HEK293 (cell line): ENCODE data around the gene MBOAT7.

Experiments
- CTCF ChIA-PET: fragments of 350-600 bp; formaldehyde crosslinking; extraction: SDS; loops from one replicate; lab custom pipeline; 2021; ENCODE audit warnings: antibody characterized with exemption; lab: Yijun Ruan, JAX
- POLR2A ChIA-PET: fragments of 300-600 bp; formaldehyde crosslinking; extraction: SDS; loops from one replicate; lab custom pipeline; 2020; ENCODE audit warnings: antibody characterized with exemption, inconsistent platforms; lab: Yijun Ruan, JAX
- H3K27ac ChIP-seq: fragments of 200-500 bp; sonication (Bioruptor generic); 2 replicates; pipeline ENCODE4 v1.5.1; 2014; ENCODE audit warnings: low read depth, low read length, control low read depth, inconsistent platforms; ENCODE audit errors: extremely low read depth
- H3K36me3 ChIP-seq, 2 experiments: fragments of 200-500 bp in 1 of 2; sonication (Bioruptor generic) in 1 of 2; 1 replicate in 1 of 2; 2 replicates in 1 of 2; pipeline ENCODE4 v1.5.1; 2014 to 2017; ENCODE audit warnings: inconsistent platforms in 2 of 2, low read length in 2 of 2; ENCODE audit not compliant: control insufficient read depth in 2 of 2, insufficient read depth in 1 of 2
- H3K4me1 ChIP-seq: fragments of 200-500 bp; sonication (Bioruptor generic); 2 replicates; pipeline ENCODE4 v1.5.1; 2014; ENCODE audit warnings: mild to moderate bottlenecking, low read length, inconsistent platforms; ENCODE audit not compliant: control insufficient read depth, insufficient read depth
- H3K4me3 ChIP-seq: 2 replicates; pipeline ENCODE4 v1.5.1; 2011; ENCODE audit warnings: low read depth, mild to moderate bottlenecking, control low read depth, low read length, moderate library complexity
- H3K9me3 ChIP-seq: fragments of 200-500 bp; sonication (Bioruptor generic); 2 replicates; pipeline ENCODE4 v1.5.1; 2014; ENCODE audit warnings: low read depth, low read length, inconsistent platforms; ENCODE audit not compliant: control insufficient read depth, insufficient read depth
- BCL11B ChIP-seq: fragments of 450-650 bp; formaldehyde crosslinking; IDR thresholded peaks from 2 replicates; pipeline ENCODE4 v1.5.1; 2016; ENCODE audit warnings: low read depth, missing biosample characterization, missing genetic modification characterization
- KLF10 ChIP-seq: fragments of 450-650 bp; IDR thresholded peaks from 2 replicates; pipeline ENCODE4 v1.5.1; 2018; ENCODE audit warnings: missing biosample characterization, mild to moderate bottlenecking, missing genetic modification characterization
- KLF7 ChIP-seq: fragments of 450-650 bp; formaldehyde crosslinking; IDR thresholded peaks from 2 replicates; pipeline ENCODE4 v1.5.1; 2016; ENCODE audit warnings: missing biosample characterization, missing genetic modification characterization, borderline replicate concordance
- KLF9 ChIP-seq: fragments of 450-650 bp; formaldehyde crosslinking; IDR thresholded peaks from 2 replicates; pipeline ENCODE4 v1.5.1; 2016; ENCODE audit warnings: missing biosample characterization, missing genetic modification characterization, low read depth
- OSR2 ChIP-seq: fragments of 450-650 bp; formaldehyde crosslinking; IDR thresholded peaks from 2 replicates; pipeline ENCODE4 v1.5.1; 2016; ENCODE audit warnings: missing biosample characterization, missing genetic modification characterization
- OVOL3 ChIP-seq: fragments of 450-650 bp; formaldehyde crosslinking; IDR thresholded peaks from 2 replicates; pipeline ENCODE4 v1.5.1; 2016; ENCODE audit warnings: missing biosample characterization, missing genetic modification characterization
- PRDM1 ChIP-seq: fragments of 450-650 bp; formaldehyde crosslinking; IDR thresholded peaks from 2 replicates; pipeline ENCODE4; 2016; ENCODE audit warnings: missing biosample characterization, missing genetic modification characterization
- SALL2 ChIP-seq: fragments of 450-650 bp; formaldehyde crosslinking; IDR thresholded peaks from 2 replicates; pipeline ENCODE4 v1.5.0; 2017; ENCODE audit warnings: missing biosample characterization, mild to moderate bottlenecking, missing genetic modification characterization, borderline replicate concordance
- ZBTB49 ChIP-seq: fragments of 450-650 bp; formaldehyde crosslinking; IDR thresholded peaks from 2 replicates; pipeline ENCODE4 v1.5.1; 2016; ENCODE audit warnings: missing biosample characterization, missing genetic modification characterization, low read depth
- ZBTB7A ChIP-seq: fragments of 450-650 bp; formaldehyde crosslinking; IDR thresholded peaks from 2 replicates; pipeline ENCODE4 v1.5.1; 2016; ENCODE audit warnings: low read depth, missing biosample characterization, missing genetic modification characterization
- ZBTB8A ChIP-seq: fragments of 450-650 bp; formaldehyde crosslinking; IDR thresholded peaks from 2 replicates; pipeline ENCODE4 v1.5.1; 2016; ENCODE audit warnings: missing biosample characterization, missing genetic modification characterization
- ZFHX2 ChIP-seq: fragments of 450-650 bp; formaldehyde crosslinking; conservative IDR thresholded peaks from 2 replicates; pipeline ENCODE4 v1.5.1; 2016; ENCODE audit warnings: missing biosample characterization, missing genetic modification characterization
- ZNF146 ChIP-seq: fragments of 450-650 bp; formaldehyde crosslinking; IDR thresholded peaks from 2 replicates; pipeline ENCODE4 v1.5.1; 2016; ENCODE audit warnings: missing biosample characterization, missing genetic modification characterization
- ZNF175 ChIP-seq: fragments of 450-650 bp; formaldehyde crosslinking; IDR thresholded peaks from 2 replicates; pipeline ENCODE4 v1.5.1; 2016; ENCODE audit warnings: missing biosample characterization, missing genetic modification characterization
- ZNF19 ChIP-seq: fragments of 450-650 bp; formaldehyde crosslinking; IDR thresholded peaks from 2 replicates; pipeline ENCODE4; 2016; ENCODE audit warnings: missing biosample characterization, missing genetic modification characterization, low read depth
- ZNF354C ChIP-seq: fragments of 450-650 bp; formaldehyde crosslinking; IDR thresholded peaks from 2 replicates; pipeline ENCODE4 v1.5.1; 2016; ENCODE audit warnings: missing biosample characterization, missing genetic modification characterization, low read depth, borderline replicate concordance
- ZNF48 ChIP-seq: fragments of 450-650 bp; formaldehyde crosslinking; IDR thresholded peaks from 2 replicates; pipeline ENCODE4 v1.5.1; 2016; ENCODE audit warnings: missing biosample characterization, missing genetic modification characterization
- ZNF555 ChIP-seq: fragments of 450-650 bp; formaldehyde crosslinking; conservative IDR thresholded peaks from 2 replicates; pipeline ENCODE4 v1.5.1; 2017; ENCODE audit warnings: missing biosample characterization, mild to moderate bottlenecking, missing genetic modification characterization, inconsistent platforms
- ZNF623 ChIP-seq: fragments of 450-650 bp; formaldehyde crosslinking; IDR thresholded peaks from 2 replicates; pipeline ENCODE4 v1.5.1; 2016; ENCODE audit warnings: missing biosample characterization, missing genetic modification characterization
- TF ChIP-seq, protein P1 (sequence below): fragments of 450-650 bp; formaldehyde crosslinking; IDR thresholded peaks from 2 replicates; pipeline ENCODE4 v1.5.1; 2016; ENCODE audit warnings: missing biosample characterization, missing genetic modification characterization
- TF ChIP-seq, protein P2 (sequence below): fragments of 450-650 bp; formaldehyde crosslinking; IDR thresholded peaks from 2 replicates; pipeline ENCODE4 v1.5.1; 2016; ENCODE audit warnings: missing biosample characterization, missing genetic modification characterization
- TF ChIP-seq, protein P3 (sequence below): fragments of 450-650 bp; formaldehyde crosslinking; IDR thresholded peaks from 2 replicates; pipeline ENCODE4 v1.5.1; 2016; ENCODE audit warnings: missing biosample characterization, missing genetic modification characterization

Gene MBOAT7

DNA sequence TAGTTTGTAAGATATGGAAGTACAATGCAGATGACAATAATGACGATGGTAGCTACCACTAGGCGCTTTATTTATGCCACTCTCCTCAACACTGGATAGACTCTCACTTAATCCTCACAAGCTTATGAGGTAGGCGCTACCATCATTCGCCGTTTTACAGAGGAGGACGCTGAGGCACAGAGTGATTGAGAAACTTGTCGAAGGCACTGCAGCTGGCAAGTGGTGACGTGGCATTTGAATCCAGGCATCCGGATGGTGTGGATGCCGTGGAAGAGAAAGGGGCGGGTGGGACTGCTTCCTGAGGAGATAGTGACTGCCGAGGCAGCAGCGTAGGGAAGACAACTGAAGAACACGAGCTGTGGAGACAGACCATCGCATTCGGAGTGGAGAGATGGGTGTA lies 10.0 kb upstream of the MBOAT7 start:
- Histone ChIP-seq H3K4me3 (no peak overlapping the region), H3K27ac (no peak overlapping the region), H3K4me1 (peaks cover 10% of the 10 kb centered on the region), H3K9me3 (no peaks in the 10 kb centered on the region), H3K36me3 (peaks cover 40 to 54% of the 10 kb centered on the region in 2 experiments)
- 0 out of 2 replicates have a peak, but pooled peaks have one; percentile 29 for TF ChIP-seq PRDM1 (tag by site-specific recombination)
- TF ChIP-seq OSR2 (tag by site-specific recombination): no peak
- TF ChIP-seq OVOL3: no peak
- TF ChIP-seq ZNF48 (tag by site-specific recombination): no peak
- ChIA-PET CTCF (interaction anchor here (1.1 kb wide), 3 partner anchors 9 to 66 kb away, joined by 3 to 4 read pairs (median 3); partner anchors contain the start of gene TSEN34), POLR2A (interaction anchor here (1.4 to 6.8 kb wide), 4 partner anchors 8 to 61 kb away, joined by 3 to 241 read pairs (median 11); partner anchors contain the start of genes LENG1, MBOAT7 and TSEN34)

GRCh38 chr19:54197121-54197520 lies 7.7 kb upstream of the MBOAT7 start:
- Histone ChIP-seq H3K27ac (no peak overlapping the region), H3K36me3 (peaks cover 38 to 51% of the 10 kb centered on the region in 2 experiments), H3K9me3 (no peaks in the 10 kb centered on the region), H3K4me3 (no peak overlapping the region), H3K4me1 (peaks cover 6% of the 10 kb centered on the region)
- ChIA-PET POLR2A (interaction anchor here (6.8 kb wide), 1 partner anchor 7 kb away, joined by 241 read pairs; the partner anchor contains the start of genes MBOAT7 and TSEN34), CTCF (interaction anchor here (1.4 kb wide), 1 partner anchor 9 kb away, joined by 4 read pairs; no protein-coding TSS in a partner anchor)
- TF ChIP-seq ZNF146 (tag by site-specific recombination) (no peak), ZBTB7A (no peak), ZBTB8A (tag by site-specific recombination) (no peak), ZNF19 (tag by site-specific recombination) (no peak), SALL2 (no peak), ZFHX2 (tag by site-specific recombination) (no peak), ZNF175 (tag by site-specific recombination) (no peak), ZNF354C (tag by site-specific recombination) (no peak)
- TF ChIP-seq, protein P1, sequence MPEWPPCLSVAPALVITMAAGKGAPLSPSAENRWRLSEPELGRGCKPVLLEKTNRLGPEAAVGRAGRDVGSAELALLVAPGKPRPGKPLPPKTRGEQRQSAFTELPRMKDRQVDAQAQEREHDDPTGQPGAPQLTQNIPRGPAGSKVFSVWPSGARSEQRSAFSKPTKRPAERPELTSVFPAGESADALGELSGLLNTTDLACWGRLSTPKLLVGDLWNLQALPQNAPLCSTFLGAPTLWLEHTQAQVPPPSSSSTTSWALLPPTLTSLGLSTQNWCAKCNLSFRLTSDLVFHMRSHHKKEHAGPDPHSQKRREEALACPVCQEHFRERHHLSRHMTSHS (tag by site-specific recombination): no peak
- TF ChIP-seq, protein P2, sequence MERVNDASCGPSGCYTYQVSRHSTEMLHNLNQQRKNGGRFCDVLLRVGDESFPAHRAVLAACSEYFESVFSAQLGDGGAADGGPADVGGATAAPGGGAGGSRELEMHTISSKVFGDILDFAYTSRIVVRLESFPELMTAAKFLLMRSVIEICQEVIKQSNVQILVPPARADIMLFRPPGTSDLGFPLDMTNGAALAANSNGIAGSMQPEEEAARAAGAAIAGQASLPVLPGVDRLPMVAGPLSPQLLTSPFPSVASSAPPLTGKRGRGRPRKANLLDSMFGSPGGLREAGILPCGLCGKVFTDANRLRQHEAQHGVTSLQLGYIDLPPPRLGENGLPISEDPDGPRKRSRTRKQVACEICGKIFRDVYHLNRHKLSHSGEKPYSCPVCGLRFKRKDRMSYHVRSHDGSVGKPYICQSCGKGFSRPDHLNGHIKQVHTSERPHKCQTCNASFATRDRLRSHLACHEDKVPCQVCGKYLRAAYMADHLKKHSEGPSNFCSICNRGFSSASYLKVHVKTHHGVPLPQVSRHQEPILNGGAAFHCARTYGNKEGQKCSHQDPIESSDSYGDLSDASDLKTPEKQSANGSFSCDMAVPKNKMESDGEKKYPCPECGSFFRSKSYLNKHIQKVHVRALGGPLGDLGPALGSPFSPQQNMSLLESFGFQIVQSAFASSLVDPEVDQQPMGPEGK (tag by site-specific recombination): no peak

DNA sequence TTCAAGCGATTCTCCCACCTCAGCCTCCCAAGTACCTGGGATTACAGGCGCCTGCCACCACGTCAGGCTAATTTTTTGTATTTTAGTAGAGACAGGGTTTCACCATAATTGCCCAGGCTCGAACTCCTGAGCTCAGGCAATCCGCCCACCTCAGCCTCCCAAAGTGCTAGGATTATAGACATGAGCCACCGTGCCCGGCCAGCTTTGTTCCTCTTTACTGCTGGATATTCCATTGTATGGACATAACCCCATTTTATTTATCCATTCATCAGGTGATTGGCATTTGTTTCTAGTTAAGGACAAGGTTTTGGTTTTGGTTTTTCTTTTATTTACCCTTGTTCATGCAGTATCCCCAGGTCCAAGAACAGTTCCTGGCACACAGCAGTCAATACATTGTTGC lies 7.2 kb upstream of the MBOAT7 start:
- TF ChIP-seq ZNF623 (tag by site-specific recombination) (no peak), ZBTB49 (tag by site-specific recombination) (no peak), ZNF555 (no peak), KLF7 (no peak), KLF9 (no peak), KLF10 (tag by site-specific recombination) (no peak), BCL11B (no peak), ZNF175 (tag by site-specific recombination) (no peak)
- TF ChIP-seq, protein P3, sequence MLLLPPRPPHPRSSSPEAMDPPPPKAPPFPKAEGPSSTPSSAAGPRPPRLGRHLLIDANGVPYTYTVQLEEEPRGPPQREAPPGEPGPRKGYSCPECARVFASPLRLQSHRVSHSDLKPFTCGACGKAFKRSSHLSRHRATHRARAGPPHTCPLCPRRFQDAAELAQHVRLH: no peak
- H3K27ac ChIP-seq: no peak overlapping the region
- H3K4me1 ChIP-seq: peaks cover 6% of the 10 kb centered on the region; the same call in 1 of the 2 replicates
- H3K9me3 ChIP-seq: no peaks in the 10 kb centered on the region
- no peak overlapping the region for H3K4me3 ChIP-seq
- ChIA-PET CTCF (interaction anchor here (0.6 to 1.4 kb wide), 2 partner anchors 9 to 337 kb away, joined by 4 read pairs; no protein-coding TSS in a partner anchor), POLR2A (no interaction called here)
- H3K36me3 ChIP-seq: peaks cover 32 to 45% of the 10 kb centered on the region in 2 experiments
